Trophoblast cell (in vitro differentiated cells and primary cell): ENCODE results near the gene INSIG1.
A peak's percentile ranks its signal among the peaks of the same experiment; 100 is the strongest.

Experiments
- DNase-seq, 2 donors: peaks; one replicate each; pipeline ENCODE4 v3.0.0-alpha.2; 2016
- H2AFZ ChIP-seq: 2 replicates; pipeline ENCODE4 v1.6.1; 2013; ENCODE audit warnings: low read length, moderate library complexity, mild to moderate bottlenecking; ENCODE audit not compliant: insufficient read depth, poor library complexity
- H2AK5ac ChIP-seq: 2 replicates; pipeline ENCODE4 v1.6.1; 2013; ENCODE audit warnings: mild to moderate bottlenecking, low read length
- H2BK120ac ChIP-seq: 2 replicates; pipeline ENCODE4 v1.6.1; 2013; ENCODE audit warnings: low read length, mild to moderate bottlenecking, moderate library complexity; ENCODE audit not compliant: insufficient read depth, poor library complexity
- H2BK12ac ChIP-seq: 2 replicates; pipeline ENCODE4 v1.6.1; 2013; ENCODE audit warnings: mild to moderate bottlenecking, low read length, moderate library complexity
- H2BK5ac ChIP-seq: 2 replicates; pipeline ENCODE4 v1.6.1; 2013; ENCODE audit warnings: low read length, low read depth, moderate library complexity, mild to moderate bottlenecking; ENCODE audit not compliant: poor library complexity
- H3K14ac ChIP-seq: 2 replicates; pipeline ENCODE4 v1.6.1; 2013; ENCODE audit warnings: mild to moderate bottlenecking, low read length
- H3K18ac ChIP-seq: 2 replicates; pipeline ENCODE4 v1.6.1; 2013; ENCODE audit warnings: mild to moderate bottlenecking, low read length
- H3K23ac ChIP-seq: 2 replicates; pipeline ENCODE4 v1.6.1; 2013; ENCODE audit warnings: low read length
- H3K27ac ChIP-seq: 2 replicates; pipeline ENCODE4 v1.5.1; 2013; ENCODE audit warnings: low read depth, mild to moderate bottlenecking, inconsistent platforms, low read length, moderate library complexity
- H3K27me3 ChIP-seq: 2 replicates; pipeline ENCODE4 v1.6.1; 2013; ENCODE audit warnings: inconsistent platforms, mild to moderate bottlenecking, low read length, moderate library complexity; ENCODE audit not compliant: insufficient read depth
- H3K36me3 ChIP-seq, 2 experiments: 1 replicate in 1 of 2; 2 replicates in 1 of 2; pipeline ENCODE4 v1.6.1; 2013; ENCODE audit warnings: low read length in 2 of 2, mild to moderate bottlenecking in 2 of 2, moderate library complexity in 1 of 2; ENCODE audit not compliant: insufficient read depth in 2 of 2, control insufficient read depth in 1 of 2
- H3K4ac ChIP-seq: 2 replicates; pipeline ENCODE4 v1.6.1; 2013; ENCODE audit warnings: low read depth, mild to moderate bottlenecking, low read length, moderate library complexity
- H3K4me1 ChIP-seq, 2 experiments: 1 replicate in 1 of 2; 2 replicates in 1 of 2; pipeline ENCODE4 v1.6.1; 2013; ENCODE audit warnings: low read length in 2 of 2, mild to moderate bottlenecking in 2 of 2, moderate library complexity in 1 of 2; ENCODE audit not compliant: insufficient read depth in 2 of 2, control insufficient read depth in 1 of 2
- H3K4me2 ChIP-seq: 2 replicates; pipeline ENCODE4 v1.6.1; 2013; ENCODE audit warnings: inconsistent platforms, mild to moderate bottlenecking, low read length, moderate library complexity
- H3K4me3 ChIP-seq: 2 replicates; pipeline ENCODE4 v1.5.1; 2013; ENCODE audit warnings: mild to moderate bottlenecking, low read depth, low read length, inconsistent platforms
- H3K79me1 ChIP-seq: one replicate; pipeline ENCODE4 v1.6.1; 2013; ENCODE audit warnings: low read length
- H3K79me2 ChIP-seq: 2 replicates; pipeline ENCODE4 v1.6.1; 2013; ENCODE audit warnings: low read length, mild to moderate bottlenecking; ENCODE audit not compliant: control insufficient read depth, insufficient read depth, poor library complexity
- H3K9ac ChIP-seq: 2 replicates; pipeline ENCODE4 v1.6.1; 2013; ENCODE audit warnings: mild to moderate bottlenecking, low read length
- H3K9me3 ChIP-seq: 2 replicates; pipeline ENCODE4 v1.6.1; 2013; ENCODE audit warnings: low read depth, mild to moderate bottlenecking, control low read depth, inconsistent platforms, low read length; ENCODE audit not compliant: insufficient read depth
- H4K12ac ChIP-seq: 2 replicates; pipeline ENCODE4 v1.6.1; 2013; ENCODE audit warnings: low read depth, mild to moderate bottlenecking, low read length, moderate library complexity
- H4K8ac ChIP-seq: 2 replicates; pipeline ENCODE4 v1.6.1; 2013; ENCODE audit warnings: low read depth, mild to moderate bottlenecking, low read length, moderate library complexity
- H4K91ac ChIP-seq: one replicate; pipeline ENCODE4 v1.6.1; 2013; ENCODE audit warnings: low read depth, mild to moderate bottlenecking, low read length, moderate library complexity
- WGBS: extraction: QIAGEN DNeasy Blood & Tissue Kit; methylation state at CpG from one replicate; pipeline ENCODE4 v1.1.7; 2013; ENCODE audit warnings: missing lambda C conversion rate; ENCODE audit not compliant: insufficient read length, insufficient coverage; ENCODE audit errors: extremely low coverage; 5-methylcytosine and 5-hydroxymethylcytosine counted together

INSIG1 gene

GRCh38 chr7:155252892-155253501, 44.7 kb upstream of the INSIG1 start:
- H3K79me2 ChIP-seq: no peaks in the 10 kb centered on the region
- H2AK5ac ChIP-seq: no peak overlapping the region
- H2BK120ac ChIP-seq: no peak overlapping the region
- H3K36me3 ChIP-seq: no peaks in the 10 kb centered on the region
- H3K4ac ChIP-seq: no peak overlapping the region
- H4K91ac ChIP-seq: no peak overlapping the region
- H3K4me2 ChIP-seq: no peak overlapping the region
- H2BK12ac ChIP-seq: peak overlapping the region; percentile 32
- no peak overlapping the region for H4K8ac ChIP-seq
- H2AFZ ChIP-seq: no peak overlapping the region
- H3K4me3 ChIP-seq: no peak overlapping the region
- H3K9me3 ChIP-seq: peaks cover 2% of the 10 kb centered on the region
- H2BK5ac ChIP-seq: no peak overlapping the region
- H3K4me1 ChIP-seq: peaks cover 0 to 2% of the 10 kb centered on the region in 2 experiments
- no peak for DNase-seq
- H3K18ac ChIP-seq: no peak overlapping the region
- no peaks in the 10 kb centered on the region for H3K79me1 ChIP-seq
- no peak overlapping the region for H4K12ac ChIP-seq
- no peak overlapping the region for H3K27ac ChIP-seq
- no CpG with 5 or more reads among the region's 24 CpGs for WGBS
- no peak overlapping the region for H3K14ac ChIP-seq
- H3K23ac ChIP-seq: no peak overlapping the region
- H3K27me3 ChIP-seq: no peaks in the 10 kb centered on the region
- no peak overlapping the region for H3K9ac ChIP-seq

- Histone ChIP-seq H3K9me3 (no peaks in the 10 kb centered on the region), H2AFZ (no peak overlapping the region), H2BK120ac (no peak overlapping the region), H3K9ac (no peak overlapping the region), H3K23ac (no peak overlapping the region), H2BK12ac (no peak overlapping the region), H3K4ac (no peak overlapping the region), H3K27me3 (no peaks in the 10 kb centered on the region), H2BK5ac (no peak overlapping the region), H3K79me2 (no peaks in the 10 kb centered on the region), H3K27ac (no peak overlapping the region), H3K79me1 (no peaks in the 10 kb centered on the region), H4K12ac (no peak overlapping the region), H3K4me2 (no peak overlapping the region), H3K4me3 (no peak overlapping the region), H4K8ac (no peak overlapping the region), H4K91ac (no peak overlapping the region), H3K36me3 (no peaks in the 10 kb centered on the region), H3K4me1 (peaks cover 0 to 2% of the 10 kb centered on the region in 2 experiments), H2AK5ac (no peak overlapping the region), H3K18ac (no peak overlapping the region), H3K14ac (no peak overlapping the region)
- no peak for DNase-seq
- WGBS: no CpG with 5 or more reads among the region's 8 CpGs
Measured at GRCh38 chr7:155254018-155254417, 43.7 kb upstream of the INSIG1 start.

GRCh38 chr7:155255071-155255470, 42.6 kb upstream of the INSIG1 start:
- no peak overlapping the region for H3K9ac ChIP-seq
- H3K4me3 ChIP-seq: no peak overlapping the region
- H3K4me2 ChIP-seq: no peak overlapping the region
- H3K36me3 ChIP-seq: no peaks in the 10 kb centered on the region
- H3K4ac ChIP-seq: no peak overlapping the region
- H3K27me3 ChIP-seq: no peaks in the 10 kb centered on the region
- H2BK5ac ChIP-seq: no peak overlapping the region
- no peak overlapping the region for H2AK5ac ChIP-seq
- no peak overlapping the region for H3K27ac ChIP-seq
- no peak overlapping the region for H3K14ac ChIP-seq
- no peak overlapping the region for H3K18ac ChIP-seq
- H3K9me3 ChIP-seq: no peaks in the 10 kb centered on the region
- WGBS: no CpG with 5 or more reads among the region's 10 CpGs
- H3K79me1 ChIP-seq: no peaks in the 10 kb centered on the region
- no peak overlapping the region for H2AFZ ChIP-seq
- H3K79me2 ChIP-seq: no peaks in the 10 kb centered on the region
- DNase-seq: no peak
- H3K23ac ChIP-seq: no peak overlapping the region
- peaks cover 0 to 2% of the 10 kb centered on the region in 2 experiments for H3K4me1 ChIP-seq
- H2BK12ac ChIP-seq: no peak overlapping the region
- H2BK120ac ChIP-seq: no peak overlapping the region
- no peak overlapping the region for H4K12ac ChIP-seq
- H4K8ac ChIP-seq: no peak overlapping the region
- H4K91ac ChIP-seq: no peak overlapping the region

- no peak overlapping the region for H3K14ac ChIP-seq
- no peak overlapping the region for H4K91ac ChIP-seq
- no peaks in the 10 kb centered on the region for H3K9me3 ChIP-seq
- no peak overlapping the region for H4K12ac ChIP-seq
- no peak overlapping the region for H2BK5ac ChIP-seq
- H3K79me1 ChIP-seq: no peaks in the 10 kb centered on the region
- H3K4me1 ChIP-seq: peaks cover 0 to 2% of the 10 kb centered on the region in 2 experiments
- H3K4me3 ChIP-seq: no peak overlapping the region
- H3K79me2 ChIP-seq: no peaks in the 10 kb centered on the region
- H3K4me2 ChIP-seq: no peak overlapping the region
- no peaks in the 10 kb centered on the region for H3K36me3 ChIP-seq
- no peak overlapping the region for H3K4ac ChIP-seq
- no peak overlapping the region for H3K23ac ChIP-seq
- DNase-seq: no peak
- H3K27me3 ChIP-seq: no peaks in the 10 kb centered on the region
- no peak overlapping the region for H3K9ac ChIP-seq
- H2BK12ac ChIP-seq: no peak overlapping the region
- no peak overlapping the region for H2BK120ac ChIP-seq
- no peak overlapping the region for H3K27ac ChIP-seq
- no CpG with 5 or more reads among the region's 6 CpGs for WGBS
- H4K8ac ChIP-seq: no peak overlapping the region
- no peak overlapping the region for H2AK5ac ChIP-seq
- no peak overlapping the region for H3K18ac ChIP-seq
- no peak overlapping the region for H2AFZ ChIP-seq
Measured at GRCh38 chr7:155255621-155256020, 42.1 kb upstream of the INSIG1 start.
